Keratinocyte (primary cell): ENCODE results near the gene SLC35A5. TPM values are rescaled to one million over a fixed set of nuclear protein-coding genes. Genes with fewer than 3 reads are reported as not detected.

ENCODE experiments used
- DNase-seq: peaks from one replicate; pipeline ENCODE4 v3.0.0-alpha.2; 2011; ENCODE audit warnings: low read depth, missing footprints, low spot score
- FAIRE-seq: peaks from 2 replicates; lab custom pipeline; 2011; peaks lifted over from hg19 to GRCh38; lab: Jason Lieb, UNC
- H2AFZ ChIP-seq: 2 replicates; pipeline ENCODE4 v1.6.0; 2012; ENCODE audit warnings: low read length, control low read depth, inconsistent platforms; ENCODE audit not compliant: control insufficient read depth
- H3K27ac ChIP-seq: 2 replicates; pipeline ENCODE4 v1.5.1; 2011; ENCODE audit warnings: low read length; ENCODE audit not compliant: control insufficient read depth, insufficient read depth
- H3K27me3 ChIP-seq: 3 replicates; pipeline ENCODE4 v1.6.0; 2011; ENCODE audit warnings: low read length; ENCODE audit not compliant: control insufficient read depth, insufficient read depth; ENCODE audit errors: extremely low read depth
- H3K36me3 ChIP-seq, 2 experiments: 2 replicates in 1 of 2; 3 replicates in 1 of 2; pipeline ENCODE4 v1.5.1; 2011; ENCODE audit warnings: low read length in 2 of 2, mild to moderate bottlenecking in 1 of 2; ENCODE audit not compliant: control insufficient read depth in 2 of 2, insufficient read depth in 2 of 2; ENCODE audit errors: extremely low read depth in 1 of 2
- H3K4me1 ChIP-seq: 3 replicates; pipeline ENCODE4 v1.5.1; 2011; ENCODE audit warnings: low read length; ENCODE audit not compliant: control insufficient read depth, insufficient read depth; ENCODE audit errors: extremely low read depth
- H3K4me2 ChIP-seq: 3 replicates; pipeline ENCODE4 v1.6.0; 2011; ENCODE audit warnings: low read depth, low read length; ENCODE audit not compliant: control insufficient read depth, insufficient read depth; ENCODE audit errors: extremely low read depth
- H3K4me3 ChIP-seq, 3 experiments: fragments of 200-600 bp in 1 of 3; sonication (generic) in 1 of 3; 2 replicates in 2 of 3; 3 replicates in 1 of 3; pipeline ENCODE4 v1.5.1; 2011 to 2016; ENCODE audit warnings: low read length in 3 of 3, mild to moderate bottlenecking in 3 of 3, control low read depth in 2 of 3, inconsistent platforms in 1 of 3, low read depth in 1 of 3, mixed read lengths in 1 of 3, mixed run types in 1 of 3, moderate library complexity in 1 of 3; ENCODE audit not compliant: control insufficient read depth in 2 of 3, insufficient read depth in 2 of 3; ENCODE audit errors: extremely low read depth in 1 of 3
- H3K79me2 ChIP-seq: 2 replicates; pipeline ENCODE4 v1.6.0; 2012; ENCODE audit warnings: low read length; ENCODE audit not compliant: control insufficient read depth, insufficient read depth
- H3K9ac ChIP-seq: 3 replicates; pipeline ENCODE4 v1.6.0; 2011; ENCODE audit warnings: low read length; ENCODE audit not compliant: control insufficient read depth, insufficient read depth; ENCODE audit errors: extremely low read depth
- H3K9me1 ChIP-seq: 3 replicates; pipeline ENCODE4 v1.6.0; 2011; ENCODE audit warnings: low read length; ENCODE audit not compliant: control insufficient read depth, insufficient read depth; ENCODE audit errors: extremely low read depth
- H3K9me3 ChIP-seq: 2 replicates; pipeline ENCODE4 v1.5.1; 2012; ENCODE audit warnings: low read depth, low read length; ENCODE audit not compliant: control insufficient read depth
- H4K20me1 ChIP-seq: 3 replicates; pipeline ENCODE4 v1.6.0; 2011; ENCODE audit warnings: low read length; ENCODE audit not compliant: control insufficient read depth, insufficient read depth; ENCODE audit errors: extremely low read depth
- EZH2 ChIP-seq: IDR thresholded peaks from one replicate; pipeline ENCODE4 v1.6.1; 2012; ENCODE audit warnings: inconsistent platforms, mild to moderate bottlenecking, low read length, moderate library complexity
- dilution Hi-C: fragments of 300-500 bp; cut with MboI; formaldehyde crosslinking; loops from one replicate; pipeline ENCODE4 v1.7.0; 2020; ENCODE audit warnings: low sequenced_read_pairs; ENCODE audit not compliant: extremely low pct_ligation_motif_present
- polyA plus RNA-seq, 5 experiments: library from polyadenylated mRNA; depleted of rRNA in 3 of 5; stranded (reverse) in 3 of 5; stranded (forward) in 1 of 5; unstranded in 1 of 5; fragments of >200 nt; gene quantifications; 1 replicate in 1 of 5; 2 replicates in 3 of 5; 3 replicates in 1 of 5; pipeline versions ENCODE4 v1.2.1 to v1.2.3, GENCODE V29; 2011 to 2012; ENCODE audit warnings: missing spikeins in 2 of 5, low read depth in 1 of 5, low replicate concordance in 1 of 5
- TF ChIP-seq, protein P1 (sequence below), 3 experiments: IDR thresholded peaks in 1 of 3; conservative IDR thresholded peaks in 1 of 3; optimal IDR thresholded peaks in 1 of 3; 2 replicates in 2 of 3; 3 replicates in 1 of 3; pipeline versions ENCODE3 to v1.5.1; 2011; ENCODE audit warnings: low read length in 3 of 3, mild to moderate bottlenecking in 3 of 3, moderate library complexity in 2 of 3, control low read depth in 1 of 3, inconsistent platforms in 1 of 3; ENCODE audit not compliant: insufficient read depth in 2 of 3; ENCODE audit errors: extremely low read depth in 1 of 3

SLC35A5 gene
- polyA plus RNA-seq, 1 donor (not counting 4 experiments of a cell fraction or from before 2014, with no cell fraction given) = 31.8 TPM

DNA sequence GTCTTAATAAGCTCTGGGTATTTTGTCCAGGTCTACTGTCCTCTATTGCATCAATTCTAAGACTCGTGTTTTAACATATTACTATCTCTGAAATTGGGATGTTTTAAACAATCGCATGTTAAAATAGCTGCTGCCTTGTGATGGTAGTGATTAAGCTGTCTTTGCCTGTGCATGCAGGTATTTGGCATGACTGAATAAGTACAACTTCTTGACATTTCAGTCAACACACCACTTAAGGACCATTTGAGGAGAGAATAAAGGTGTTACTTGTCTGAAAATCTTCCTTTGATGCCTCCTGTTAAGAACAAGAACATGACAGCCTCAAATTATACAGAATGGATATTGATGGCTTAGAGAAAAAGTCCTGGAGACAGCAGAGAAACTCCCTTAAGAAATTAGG is 33.0 kb downstream of the SLC35A5 start:
- Histone ChIP-seq H3K4me2 (no peak overlapping the region), H3K9ac (no peak overlapping the region), H2AFZ (no peak overlapping the region), H4K20me1 (no peaks in the 10 kb centered on the region), H3K27me3 (no peaks in the 10 kb centered on the region), H3K36me3 (no peaks in the 10 kb centered on the region), H3K27ac (no peak overlapping the region), H3K4me3 (no peak overlapping the region), H3K9me1 (no peaks in the 10 kb centered on the region), H3K79me2 (no peaks in the 10 kb centered on the region), H3K4me1 (no peaks in the 10 kb centered on the region), H3K9me3 (no peaks in the 10 kb centered on the region)
- TF ChIP-seq, protein P1, sequence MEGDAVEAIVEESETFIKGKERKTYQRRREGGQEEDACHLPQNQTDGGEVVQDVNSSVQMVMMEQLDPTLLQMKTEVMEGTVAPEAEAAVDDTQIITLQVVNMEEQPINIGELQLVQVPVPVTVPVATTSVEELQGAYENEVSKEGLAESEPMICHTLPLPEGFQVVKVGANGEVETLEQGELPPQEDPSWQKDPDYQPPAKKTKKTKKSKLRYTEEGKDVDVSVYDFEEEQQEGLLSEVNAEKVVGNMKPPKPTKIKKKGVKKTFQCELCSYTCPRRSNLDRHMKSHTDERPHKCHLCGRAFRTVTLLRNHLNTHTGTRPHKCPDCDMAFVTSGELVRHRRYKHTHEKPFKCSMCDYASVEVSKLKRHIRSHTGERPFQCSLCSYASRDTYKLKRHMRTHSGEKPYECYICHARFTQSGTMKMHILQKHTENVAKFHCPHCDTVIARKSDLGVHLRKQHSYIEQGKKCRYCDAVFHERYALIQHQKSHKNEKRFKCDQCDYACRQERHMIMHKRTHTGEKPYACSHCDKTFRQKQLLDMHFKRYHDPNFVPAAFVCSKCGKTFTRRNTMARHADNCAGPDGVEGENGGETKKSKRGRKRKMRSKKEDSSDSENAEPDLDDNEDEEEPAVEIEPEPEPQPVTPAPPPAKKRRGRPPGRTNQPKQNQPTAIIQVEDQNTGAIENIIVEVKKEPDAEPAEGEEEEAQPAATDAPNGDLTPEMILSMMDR (optimal IDR thresholded peaks at IDR 0.05 in 1 of 3, IDR thresholded peaks at IDR 0.05 in 1 of 3, conservative IDR thresholded peaks at IDR 0.05 in 1 of 3; ENCODE audit: extremely low read depth in 1 of 3, insufficient read depth in 2 of 3, low read length in 3 of 3) = no peak
- no peak for TF ChIP-seq EZH2
- DNase-seq (no peak), FAIRE-seq (peak; percentile 57)
- dilution Hi-C loops = no loop called here

DNA sequence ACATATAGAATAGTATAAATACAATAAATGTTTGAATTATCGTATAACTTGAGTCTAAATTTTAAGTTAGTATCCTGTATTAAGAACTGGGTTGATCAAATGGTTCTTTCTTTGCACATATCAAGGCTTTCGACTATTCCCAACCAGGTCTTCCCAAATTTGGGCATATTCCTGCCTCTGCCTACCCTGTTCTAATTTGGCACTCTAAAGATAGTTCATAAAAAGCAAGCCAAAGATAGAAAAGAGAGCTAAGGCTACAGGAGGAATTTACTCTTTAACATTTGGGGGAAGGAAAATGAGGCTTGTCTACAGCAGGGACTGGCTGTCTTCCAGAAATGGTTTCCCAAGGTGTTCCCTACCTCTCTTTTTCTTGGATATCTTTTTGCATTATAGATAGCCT is 36.1 kb downstream of the SLC35A5 start:
- FAIRE-seq (no peak), DNase-seq (no peak)
- Histone ChIP-seq H3K27me3 (no peaks in the 10 kb centered on the region), H3K4me1 (no peaks in the 10 kb centered on the region), H3K9me3 (no peaks in the 10 kb centered on the region), H3K36me3 (no peaks in the 10 kb centered on the region), H2AFZ (no peak overlapping the region), H4K20me1 (no peaks in the 10 kb centered on the region), H3K9me1 (no peaks in the 10 kb centered on the region), H3K9ac (no peak overlapping the region), H3K27ac (no peak overlapping the region), H3K79me2 (no peaks in the 10 kb centered on the region), H3K4me3 (no peak overlapping the region), H3K4me2 (no peak overlapping the region)
- dilution Hi-C loops = no loop called here
- TF ChIP-seq EZH2 = no peak
- TF ChIP-seq, protein P1 (optimal IDR thresholded peaks at IDR 0.05 in 1 of 3, IDR thresholded peaks at IDR 0.05 in 1 of 3, conservative IDR thresholded peaks at IDR 0.05 in 1 of 3; ENCODE audit: extremely low read depth in 1 of 3, insufficient read depth in 2 of 3, low read length in 3 of 3) = no peak
